Neural crest cell (in vitro differentiated cells): ENCODE measurements around the gene SGMS2. TPM values are rescaled to one million over a fixed set of nuclear protein-coding genes. Genes with fewer than 3 reads are reported as not detected.

Source experiments
- DNase-seq: peaks from one replicate; pipeline ENCODE4 v3.0.0; 2021; ENCODE audit warnings: low read depth, mixed read lengths, low spot score
- H3K27ac Mint-ChIP-seq: one replicate; pipeline ENCODE4 v1.8.0; 2021; ENCODE audit warnings: mild to moderate bottlenecking, mixed read lengths; ENCODE audit not compliant: unreplicated experiment
- H3K27me3 Mint-ChIP-seq: 2 replicates; pipeline ENCODE4 v1.8.0; 2021; ENCODE audit warnings: low read depth, mild to moderate bottlenecking, mixed read lengths
- H3K36me3 Mint-ChIP-seq: 2 replicates; pipeline ENCODE4 v1.8.0; 2021; ENCODE audit warnings: low read depth, mild to moderate bottlenecking, mixed read lengths
- H3K4me1 Mint-ChIP-seq: 2 replicates; pipeline ENCODE4 v1.8.0; 2021; ENCODE audit warnings: mixed read lengths
- H3K4me3 Mint-ChIP-seq: one replicate; pipeline ENCODE4 v1.8.0; 2021; ENCODE audit warnings: mild to moderate bottlenecking, mixed read lengths
- H3K9me3 Mint-ChIP-seq: 2 replicates; pipeline ENCODE4 v1.8.0; 2021; ENCODE audit warnings: mixed read lengths
- CTCF ChIP-seq: fragments of 200-600 bp; sonication (generic); conservative IDR thresholded peaks from 2 replicates; pipeline ENCODE4 v1.5.0; 2021; ENCODE audit warnings: antibody characterized with exemption, mild to moderate bottlenecking
- total RNA-seq: library from RNA; stranded (reverse); gene quantifications from 2 replicates; pipeline ENCODE4 v1.2.1, GENCODE V29; 2021

Gene SGMS2
- total RNA-seq, 1 donor from 2014 or later, result 1.4 TPM

- no peak overlapping the region for H3K4me3 Mint-ChIP-seq
- no peaks in the 10 kb centered on the region for H3K4me1 Mint-ChIP-seq
- H3K36me3 Mint-ChIP-seq, result no peaks in the 10 kb centered on the region
- peaks cover 17% of the 10 kb centered on the region for H3K27me3 Mint-ChIP-seq
- TF ChIP-seq CTCF, result no peak
- H3K9me3 Mint-ChIP-seq, result no peaks in the 10 kb centered on the region
- H3K27ac Mint-ChIP-seq, result no peak overlapping the region
- no peak for DNase-seq
These were observed 6.4 kb downstream of the SGMS2 start for GRCh38 chr4:107831140-107831539.

- Mint-ChIP-seq H3K27ac (no peak overlapping the region), H3K4me3 (no peak overlapping the region), H3K4me1 (no peaks in the 10 kb centered on the region), H3K27me3 (peaks cover 5% of the 10 kb centered on the region), H3K36me3 (no peaks in the 10 kb centered on the region), H3K9me3 (no peaks in the 10 kb centered on the region)
- DNase-seq, result no peak
- no peak for TF ChIP-seq CTCF
These were observed 7.6 kb downstream of the SGMS2 start for GRCh38 chr4:107832275-107832807.

- H3K4me3 Mint-ChIP-seq, result no peak overlapping the region
- H3K27me3 Mint-ChIP-seq, result no peaks in the 10 kb centered on the region
- no peaks in the 10 kb centered on the region for H3K36me3 Mint-ChIP-seq
- H3K9me3 Mint-ChIP-seq, result no peaks in the 10 kb centered on the region
- no peak overlapping the region for H3K27ac Mint-ChIP-seq
- no peaks in the 10 kb centered on the region for H3K4me1 Mint-ChIP-seq
- no peak for DNase-seq
- TF ChIP-seq CTCF, result no peak
These were observed 9.6 kb downstream of the SGMS2 start for GRCh38 chr4:107834241-107834794.

GRCh38 chr4:107835406-107835805, 10.7 kb downstream of the SGMS2 start:
- no peaks in the 10 kb centered on the region for H3K9me3 Mint-ChIP-seq
- H3K36me3 Mint-ChIP-seq, result no peaks in the 10 kb centered on the region
- no peak for TF ChIP-seq CTCF
- no peaks in the 10 kb centered on the region for H3K4me1 Mint-ChIP-seq
- no peak overlapping the region for H3K4me3 Mint-ChIP-seq
- no peak for DNase-seq
- no peaks in the 10 kb centered on the region for H3K27me3 Mint-ChIP-seq
- no peak overlapping the region for H3K27ac Mint-ChIP-seq

- no peak overlapping the region for H3K27ac Mint-ChIP-seq
- TF ChIP-seq CTCF, result no peak
- H3K27me3 Mint-ChIP-seq, result no peaks in the 10 kb centered on the region
- no peaks in the 10 kb centered on the region for H3K36me3 Mint-ChIP-seq
- no peaks in the 10 kb centered on the region for H3K9me3 Mint-ChIP-seq
- H3K4me1 Mint-ChIP-seq, result no peaks in the 10 kb centered on the region
- no peak overlapping the region for H3K4me3 Mint-ChIP-seq
- DNase-seq, result no peak
These were observed 12.6 kb downstream of the SGMS2 start for GRCh38 chr4:107837317-107837716.
